ENCODE results near the gene PPP1R1A. TPM values are rescaled to one million over a fixed set of nuclear protein-coding genes. Genes with fewer than 3 reads are reported as not detected.

PPP1R1A gene
- total RNA-seq, 1 donor from 2014 or later, result not detected

DNA sequence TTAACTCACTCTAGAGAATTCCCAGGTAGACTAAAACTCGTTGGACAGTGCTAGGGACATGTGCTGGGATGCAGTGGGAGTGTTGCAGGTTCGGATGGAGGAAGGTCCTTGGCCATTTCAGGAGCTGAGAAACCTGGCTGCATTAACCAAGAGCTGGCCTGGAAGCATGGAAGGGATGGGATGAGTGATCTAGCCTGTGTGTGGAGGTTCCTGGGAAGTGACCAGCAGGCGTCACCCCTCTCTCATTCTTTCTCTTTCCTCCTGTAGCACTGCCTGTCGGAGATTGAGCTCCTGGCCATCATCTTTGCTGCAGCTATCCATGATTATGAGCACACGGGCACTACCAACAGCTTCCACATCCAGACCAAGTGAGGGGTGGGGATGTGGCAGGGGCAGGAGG, 15.6 kb downstream of the PPP1R1A start:
- intact Hi-C loops (cut with micrococcal nuclease), result no loop called here

- intact Hi-C loops (cut with micrococcal nuclease), result no loop called here
These were observed 17.0 kb downstream of the PPP1R1A start for GRCh38 chr12:54571193-54572188.

DNA sequence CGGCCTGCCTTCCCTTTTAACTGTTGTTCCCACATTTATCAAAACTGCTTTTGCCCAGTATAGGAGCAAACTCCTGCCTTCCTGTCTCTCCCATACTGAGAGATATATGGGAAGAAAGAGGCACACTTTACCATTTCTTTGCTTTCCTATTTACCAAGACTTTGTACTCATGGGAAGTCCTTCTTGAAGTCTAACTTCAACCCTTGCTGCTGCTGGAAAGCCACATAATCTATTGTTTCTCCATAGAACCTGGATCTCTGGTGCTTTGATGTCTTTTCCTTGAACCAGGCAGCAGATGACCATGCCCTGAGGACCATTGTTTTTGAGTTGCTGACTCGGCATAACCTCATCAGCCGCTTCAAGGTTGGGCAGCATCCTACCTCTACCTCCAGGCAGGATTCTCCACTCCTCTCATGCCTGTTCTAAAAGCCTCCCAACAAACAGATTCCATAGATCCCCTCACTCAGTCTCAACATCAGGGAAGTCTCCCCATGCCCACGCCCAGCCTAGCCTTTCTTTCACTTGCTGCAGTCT, 18.4 kb downstream of the PPP1R1A start:
- intact Hi-C loops (cut with micrococcal nuclease), result loop anchor here (10.0 kb wide), 1 partner anchor 415 kb away; the partner anchor contains the start of gene TESPA1

- intact Hi-C loops (cut with micrococcal nuclease), result loop anchor here (10.0 kb wide), 1 partner anchor 416 kb away; the partner anchor contains the start of gene TESPA1
These were observed 19.4 kb downstream of the PPP1R1A start for GRCh38 chr12:54569072-54569471.

- intact Hi-C loops (cut with micrococcal nuclease), result loop anchor here (10.0 kb wide), 1 partner anchor 418 kb away; the partner anchor contains the start of gene TESPA1
These were observed 21.7 kb downstream of the PPP1R1A start for GRCh38 chr12:54566792-54567191.

GRCh38 chr12:54565986-54566544, 22.4 kb downstream of the PPP1R1A start:
- intact Hi-C loops (cut with micrococcal nuclease), result loop anchor here (10.0 kb wide), 1 partner anchor 419 kb away; the partner anchor contains the start of gene TESPA1

- intact Hi-C loops (cut with micrococcal nuclease), result loop anchor here (10.0 kb wide), 1 partner anchor 419 kb away; the partner anchor contains the start of gene TESPA1
These were observed 23.0 kb downstream of the PPP1R1A start for GRCh38 chr12:54565310-54565985.

DNA sequence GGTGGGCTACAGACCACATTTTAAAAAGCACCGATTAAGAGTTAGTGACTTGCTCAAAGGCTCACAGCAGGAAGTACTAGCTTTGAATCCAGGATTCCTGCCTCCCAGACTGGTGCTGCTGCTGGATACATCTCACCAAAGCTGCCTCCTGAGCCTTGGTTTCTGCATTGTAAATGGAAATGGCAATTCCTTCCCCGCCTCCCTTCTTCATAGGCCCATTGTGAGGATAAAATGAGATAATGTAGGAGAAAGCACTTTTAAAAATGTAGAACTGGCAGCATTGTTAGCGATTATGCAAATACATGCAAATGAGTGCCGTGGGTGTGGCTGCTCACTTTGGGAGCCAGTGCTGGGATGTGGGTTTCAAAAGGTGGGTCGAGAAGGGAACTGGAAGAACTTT, 23.7 kb downstream of the PPP1R1A start:
- intact Hi-C loops (cut with micrococcal nuclease), result loop anchor here (5.0 to 10.0 kb wide), 3 partner anchors 152 to 1153 kb away; partner anchors contain the start of genes BLOC1S1 and TESPA1

GRCh38 chr12:54563787-54564186, 24.7 kb downstream of the PPP1R1A start:
- intact Hi-C loops (cut with micrococcal nuclease), result loop anchor here (5.0 to 10.0 kb wide), 3 partner anchors 151 to 1154 kb away; partner anchors contain the start of genes BLOC1S1 and TESPA1

DNA sequence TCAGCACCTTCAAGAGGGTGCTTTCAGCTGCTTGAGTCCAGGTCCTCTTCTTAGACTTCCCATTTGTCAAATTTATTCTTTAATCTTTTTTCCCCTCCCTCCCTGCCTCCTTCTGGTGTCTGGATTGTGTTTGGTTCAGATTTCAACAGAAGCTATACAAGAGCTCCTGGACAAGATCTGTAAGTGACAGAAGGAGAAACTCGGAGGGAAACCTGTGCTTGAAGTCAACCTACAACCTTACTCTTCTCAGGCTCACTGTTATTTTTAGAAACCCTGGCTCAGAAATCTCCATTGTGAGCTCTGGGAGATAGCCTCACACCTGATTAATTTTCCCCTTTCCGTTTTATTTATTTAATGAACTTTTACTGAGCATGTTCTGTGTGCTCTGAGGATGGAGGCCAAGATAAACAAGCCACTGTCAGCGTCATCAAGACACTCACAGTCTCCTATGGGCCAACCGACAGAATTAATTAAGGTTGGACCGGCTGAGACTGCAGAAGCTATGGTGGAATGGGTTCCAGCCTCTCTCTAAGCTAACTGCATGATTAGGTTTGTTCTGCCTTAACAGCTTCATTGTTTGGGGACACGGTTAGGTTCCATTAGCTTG, 25.6 kb downstream of the PPP1R1A start:
- intact Hi-C loops (cut with micrococcal nuclease), result loop anchor here (5.0 to 10.0 kb wide), 3 partner anchors 151 to 1154 kb away; partner anchors contain the start of genes BLOC1S1 and TESPA1

DNA sequence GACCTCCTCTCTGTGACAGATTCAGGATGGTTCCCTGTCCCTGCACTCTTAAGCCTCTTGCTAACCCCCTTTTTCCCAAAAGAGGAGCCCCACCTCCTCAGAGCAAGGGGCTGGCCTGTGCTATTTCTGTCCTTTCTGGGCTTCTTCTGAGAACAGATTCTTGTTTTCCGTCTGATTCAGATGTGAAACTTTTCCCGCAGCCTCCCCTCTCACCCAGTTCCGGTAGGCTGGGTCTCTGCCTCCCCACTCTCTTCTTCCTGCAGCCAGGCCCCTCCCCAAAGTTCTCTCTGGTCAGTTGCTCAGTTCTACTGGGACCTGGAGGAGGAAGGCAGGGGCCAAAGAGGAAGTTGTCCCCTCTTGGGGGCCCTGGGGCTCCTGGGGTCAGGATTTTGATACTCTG, 27.3 kb downstream of the PPP1R1A start:
- intact Hi-C loops (cut with micrococcal nuclease), result loop anchor here (2.0 to 10.0 kb wide), 4 partner anchors 149 to 1156 kb away; partner anchors contain the start of genes BLOC1S1 and TESPA1

- intact Hi-C loops (cut with micrococcal nuclease), result loop anchor here (1.0 to 10.0 kb wide), 8 partner anchors 11 to 1157 kb away; partner anchors contain the start of genes BLOC1S1, NCKAP1L, PDE1B and TESPA1
These were observed 28.0 kb downstream of the PPP1R1A start for GRCh38 chr12:54560374-54560858.

DNA sequence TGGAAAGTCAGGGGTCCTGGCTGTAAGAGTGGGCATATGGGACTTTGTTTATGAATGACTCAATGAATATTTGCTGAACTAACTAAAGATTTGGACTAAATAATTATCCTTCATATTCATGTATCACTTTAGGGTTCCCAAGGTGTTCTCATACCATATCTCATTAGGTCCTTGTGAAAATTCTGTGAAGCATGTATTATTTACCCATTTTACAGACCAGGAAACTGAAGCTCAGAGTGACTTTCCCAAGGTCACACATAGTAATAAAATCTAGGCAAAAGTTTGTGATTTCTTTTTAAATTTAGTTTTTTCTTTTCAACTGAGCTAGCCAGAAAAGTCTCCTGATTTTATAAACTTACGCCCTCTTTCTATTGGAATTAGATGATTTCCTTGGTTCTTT, 29.7 kb downstream of the PPP1R1A start:
- intact Hi-C loops (cut with micrococcal nuclease), result no loop called here

DNA sequence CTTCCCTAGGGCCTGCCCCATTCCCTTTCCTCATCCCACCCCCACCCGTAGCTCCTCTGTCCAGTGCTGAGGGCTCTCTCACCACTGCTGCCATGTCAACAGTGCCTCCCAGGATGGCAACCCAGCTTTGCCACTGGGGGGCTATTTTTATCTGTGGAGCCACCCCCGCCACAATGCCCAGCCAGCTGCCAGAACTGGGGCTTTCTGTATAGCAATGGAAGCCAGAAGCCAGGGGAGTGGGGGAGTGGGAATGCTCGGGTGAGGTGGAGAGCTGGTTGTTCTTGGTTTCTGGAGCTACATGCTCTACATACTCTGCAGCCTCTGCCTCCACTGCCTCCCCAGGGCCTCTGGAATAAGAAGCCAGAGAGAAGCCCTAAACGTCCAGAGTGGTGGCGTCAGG, 30.1 kb downstream of the PPP1R1A start:
- intact Hi-C loops (cut with micrococcal nuclease), result no loop called here

GRCh38 chr12:54555670-54556257, 32.7 kb downstream of the PPP1R1A start:
- intact Hi-C loops (cut with micrococcal nuclease), result no loop called here

DNA sequence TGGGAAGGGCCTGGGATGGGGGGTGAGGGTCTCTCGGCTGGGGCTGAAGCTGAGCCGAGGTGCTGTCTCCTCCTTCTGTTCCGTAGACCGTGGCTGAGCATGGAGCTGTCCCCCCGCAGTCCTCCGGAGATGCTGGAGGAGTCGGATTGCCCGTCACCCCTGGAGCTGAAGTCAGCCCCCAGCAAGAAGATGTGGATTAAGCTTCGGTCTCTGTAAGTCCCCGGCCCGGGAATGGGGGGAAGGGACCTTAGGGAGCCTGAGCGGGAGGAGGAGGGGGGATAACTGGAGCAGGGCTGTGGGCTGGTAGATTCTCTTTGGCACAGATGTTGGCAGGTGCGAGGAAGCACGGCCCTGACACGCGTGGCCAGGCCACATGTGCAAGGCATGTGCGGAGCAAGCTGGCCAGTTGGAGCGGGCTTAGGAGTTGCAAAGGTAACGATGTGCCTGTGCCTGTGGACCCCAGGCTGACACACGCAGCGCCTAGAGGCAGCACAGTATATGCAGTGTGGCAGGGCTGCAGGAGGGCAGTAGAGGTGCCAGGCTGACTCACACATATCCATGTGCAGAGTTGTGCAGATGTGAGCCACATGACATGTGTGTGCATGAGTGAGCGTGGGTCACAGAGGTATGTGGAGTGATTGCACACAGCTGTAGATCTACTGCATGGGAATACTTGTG, 38.5 kb downstream of the PPP1R1A start:
- intact Hi-C loops (cut with micrococcal nuclease), result loop anchor here (1.0 kb wide), 1 partner anchor 10 kb away; no protein-coding TSS in a partner anchor

DNA sequence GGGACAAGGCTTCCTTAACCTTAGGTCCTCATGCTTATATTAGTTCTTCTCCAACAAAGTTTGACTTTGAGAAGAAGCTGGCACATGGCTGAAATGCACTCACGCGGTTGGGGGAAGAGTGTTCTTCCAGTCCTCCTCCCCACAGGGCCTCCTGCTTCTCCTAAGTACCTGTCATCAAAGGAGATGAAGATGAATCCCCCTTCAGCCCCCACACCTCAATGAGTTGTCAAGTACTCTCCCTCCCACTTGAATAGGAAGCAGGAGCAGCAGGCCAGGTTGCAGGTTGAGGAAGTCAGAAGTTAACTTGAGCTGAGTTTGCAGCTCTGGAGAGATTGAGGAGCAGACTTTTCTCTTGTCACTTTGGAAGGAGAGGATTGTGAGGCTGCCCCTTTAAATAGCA, 41.9 kb downstream of the PPP1R1A start:
- intact Hi-C loops (cut with micrococcal nuclease), result no loop called here

DNA sequence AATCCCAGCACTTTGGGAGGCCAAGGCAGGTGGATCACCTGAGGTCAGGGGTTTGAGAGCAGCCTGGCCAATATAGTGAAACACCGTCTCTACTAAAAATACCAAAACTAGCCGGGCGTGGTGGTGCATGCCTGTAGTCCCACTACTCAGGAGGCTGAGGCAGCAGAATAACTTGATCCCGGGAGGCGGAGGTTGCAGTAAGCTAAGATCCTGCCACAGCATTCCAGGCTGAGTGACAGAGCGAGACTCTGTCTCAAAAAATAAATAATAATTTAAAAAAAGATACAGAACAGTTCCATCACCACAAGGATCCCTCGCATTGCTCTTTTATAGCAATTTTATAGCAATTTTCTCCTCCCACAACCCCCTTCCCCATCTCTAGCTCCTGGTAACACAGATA, 43.7 kb downstream of the PPP1R1A start:
- intact Hi-C loops (cut with micrococcal nuclease), result no loop called here

- intact Hi-C loops (cut with micrococcal nuclease), result no loop called here
These were observed 44.9 kb downstream of the PPP1R1A start for GRCh38 chr12:54543526-54543925.

Measured in T-helper 1 cell treated with Interleukin-12 subunit alpha and Interleukin-12 subunit beta and Interleukin-4 antibody, amounts not matched to agents 30 ng/mL and 1 ng/mL, for 36 hours (primary cell).